RWPE2 (cell line): ENCODE data around the gene OR8A1.
"Not testable (repeated sequence)": the region's sequence is repeated elsewhere in the genome, so short reads cannot be mapped to it uniquely, and the experiment has no call there.

Experiments used
- ATAC-seq: fragments of 200-7000 bp; cut with Tn5 transposase; 3 replicates; pipeline ENCODE4 v1.9.1; 2021; ENCODE audit warnings: low read depth
- DNase-seq: peaks from one replicate; pipeline ENCODE4 v3.0.0-alpha.2; 2020; ENCODE audit warnings: low spot score
- H3K27ac ChIP-seq: fragments of 450-650 bp; 2 replicates; pipeline ENCODE4 v1.5.1; 2017; ENCODE audit warnings: mild to moderate bottlenecking; ENCODE audit not compliant: poor library complexity, severe bottlenecking
- H3K27me3 ChIP-seq: fragments of 250-450 bp; sonication (Bioruptor Pico); 2 replicates; pipeline ENCODE4 v1.5.1; 2021; ENCODE audit warnings: mild to moderate bottlenecking, moderate library complexity; ENCODE audit not compliant: insufficient read depth, poor library complexity, severe bottlenecking
- H3K36me3 ChIP-seq: fragments of 250-450 bp; sonication (Bioruptor Pico); 2 replicates; pipeline ENCODE4 v1.5.1; 2020; ENCODE audit warnings: low read depth, mild to moderate bottlenecking, moderate library complexity
- H3K4me1 ChIP-seq: fragments of 250-450 bp; sonication (Bioruptor Pico); 2 replicates; pipeline ENCODE4 v1.5.1; 2021; ENCODE audit warnings: mild to moderate bottlenecking, moderate library complexity; ENCODE audit not compliant: insufficient read depth, poor library complexity, severe bottlenecking
- H3K4me3 ChIP-seq: fragments of 250-450 bp; sonication (Bioruptor Pico); 2 replicates; pipeline ENCODE4 v1.5.1; 2021; ENCODE audit warnings: mild to moderate bottlenecking, moderate library complexity; ENCODE audit not compliant: severe bottlenecking
- H3K9me3 ChIP-seq: fragments of 250-450 bp; sonication (Bioruptor Pico); 2 replicates; pipeline ENCODE4 v1.5.1; 2021; ENCODE audit warnings: mild to moderate bottlenecking, moderate library complexity; ENCODE audit not compliant: severe bottlenecking
- CTCF ChIP-seq: fragments of 450-650 bp; IDR thresholded peaks from one replicate; pipeline ENCODE4 v1.5.1; 2017; ENCODE audit warnings: mild to moderate bottlenecking, moderate library complexity; ENCODE audit not compliant: poor library complexity, severe bottlenecking

The OR8A1 gene

GRCh38 chr11:124600621-124601320 is 31.0 kb downstream of the OR8A1 start:
- DNase-seq, result no peak
- Histone ChIP-seq H3K4me3 (no peak overlapping the region), H3K36me3 (no peaks in the 10 kb centered on the region), H3K27me3 (peaks cover 7% of the 10 kb centered on the region), H3K27ac (no peak overlapping the region), H3K9me3 (no peaks in the 10 kb centered on the region), H3K4me1 (no peaks in the 10 kb centered on the region)
- no peak for ATAC-seq
- no peak for TF ChIP-seq CTCF

GRCh38 chr11:124602193-124602592 is 32.4 kb downstream of the OR8A1 start:
- no peak overlapping the region for H3K27ac ChIP-seq
- no peaks in the 10 kb centered on the region for H3K4me1 ChIP-seq
- no peaks in the 10 kb centered on the region for H3K9me3 ChIP-seq
- H3K27me3 ChIP-seq, result peaks cover 7% of the 10 kb centered on the region
- H3K4me3 ChIP-seq, result no peak overlapping the region
- no peaks in the 10 kb centered on the region for H3K36me3 ChIP-seq
- ATAC-seq (no peak), DNase-seq (no peak)
- TF ChIP-seq CTCF, result no peak

DNA sequence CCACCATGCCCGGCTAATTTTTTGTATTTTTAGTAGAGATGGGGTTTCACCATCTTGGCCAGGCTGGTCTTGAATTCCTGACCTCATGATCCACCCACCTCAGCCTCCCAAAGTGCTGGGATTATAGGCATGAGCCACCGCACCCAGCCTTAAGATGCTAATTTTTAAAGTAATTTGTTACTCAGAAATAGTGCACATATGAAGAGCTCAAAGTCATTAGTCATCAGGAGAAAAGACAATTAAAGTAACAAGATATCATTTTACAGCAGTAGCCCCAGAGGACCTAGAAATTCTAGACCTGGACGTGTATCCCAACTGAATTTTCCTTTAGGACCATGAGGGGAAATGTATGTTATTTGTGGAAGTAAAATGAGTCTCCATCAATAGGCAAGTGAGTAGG is 32.9 kb downstream of the OR8A1 start:
- H3K36me3 ChIP-seq, H3K4me3 ChIP-seq, H3K9me3 ChIP-seq, H3K27me3 ChIP-seq, DNase-seq, H3K4me1 ChIP-seq, H3K27ac ChIP-seq, ATAC-seq: not testable (repeated sequence)

GRCh38 chr11:124605719-124606118 is 35.9 kb downstream of the OR8A1 start:
- no peak for DNase-seq
- Histone ChIP-seq H3K4me3 (no peak overlapping the region), H3K27ac (no peak overlapping the region)

GRCh38 chr11:124608147-124608546 is 38.4 kb downstream of the OR8A1 start:
- ATAC-seq (no peak), DNase-seq (no peak)
- TF ChIP-seq CTCF, result no peak
- H3K27ac ChIP-seq, result no peak overlapping the region
- no peaks in the 10 kb centered on the region for H3K36me3 ChIP-seq
- no peak overlapping the region for H3K4me3 ChIP-seq
- H3K9me3 ChIP-seq, result no peaks in the 10 kb centered on the region
- H3K27me3 ChIP-seq, result no peaks in the 10 kb centered on the region
- H3K4me1 ChIP-seq, result no peaks in the 10 kb centered on the region

More at GRCh38 chr11:124605719-124606118, 35.9 kb downstream of the OR8A1 start:
- H3K27me3 ChIP-seq, result no peaks in the 10 kb centered on the region
- no peak for TF ChIP-seq CTCF
- no peaks in the 10 kb centered on the region for H3K4me1 ChIP-seq
- no peaks in the 10 kb centered on the region for H3K36me3 ChIP-seq
- ATAC-seq, result no peak
- no peaks in the 10 kb centered on the region for H3K9me3 ChIP-seq
